Activated gamma-delta T cell treated with Interleukin-2 at 50 U/mL for 16 hours (primary cell): ENCODE data around the gene ZNF354B.
"Not testable (repeated sequence)": the region's sequence is repeated elsewhere in the genome, so short reads cannot be mapped to it uniquely, and the experiment has no call there.

Source experiments
- DNase-seq: peaks from one replicate; pipeline ENCODE4 v3.0.0-alpha.2; 2020

Gene ZNF354B

GRCh38 chr5:178859625-178860521, at the start of gene ZNF354B:
ZNF354B (plus strand) TSS chr5:178859953; CDS start chr5:178861048, 1,095 bp downstream.
- peak; percentile 74 for DNase-seq

GRCh38 chr5:178817506-178817905, 42.2 kb upstream of the ZNF354B start:
- no peak for DNase-seq

GRCh38 chr5:178818094-178818493, 41.7 kb upstream of the ZNF354B start:
- DNase-seq: no peak

GRCh38 chr5:178820001-178820400, 39.8 kb upstream of the ZNF354B start:
- DNase-seq: no peak

GRCh38 chr5:178825444-178825843, 34.3 kb upstream of the ZNF354B start:
- no peak for DNase-seq

- no peak for DNase-seq
Observed at GRCh38 chr5:178826216-178826615, 33.5 kb upstream of the ZNF354B start.

- DNase-seq: no peak
Observed at GRCh38 chr5:178827636-178828035, 32.1 kb upstream of the ZNF354B start.

- DNase-seq: no peak
Observed at GRCh38 chr5:178831049-178831448, 28.7 kb upstream of the ZNF354B start.

GRCh38 chr5:178832618-178833201, 27.0 kb upstream of the ZNF354B start:
- no peak for DNase-seq

GRCh38 chr5:178836628-178837027, 23.1 kb upstream of the ZNF354B start:
- DNase-seq: no peak

- DNase-seq: not testable (repeated sequence)
Observed at GRCh38 chr5:178838695-178839318, 20.9 kb upstream of the ZNF354B start.

GRCh38 chr5:178839319-178839704, 20.4 kb upstream of the ZNF354B start:
- DNase-seq: peak; percentile 45

GRCh38 chr5:178840399-178840798, 19.4 kb upstream of the ZNF354B start:
- not testable (repeated sequence) for DNase-seq

- no peak for DNase-seq
Observed at GRCh38 chr5:178849316-178849715, 10.4 kb upstream of the ZNF354B start.

- DNase-seq: no peak
Observed at GRCh38 chr5:178851951-178852350, 7.8 kb upstream of the ZNF354B start.

- no peak for DNase-seq
Observed at GRCh38 chr5:178854284-178854683, 5.5 kb upstream of the ZNF354B start.

GRCh38 chr5:178860615-178861014, 862 bp downstream of the ZNF354B start:
- not testable (repeated sequence) for DNase-seq

- DNase-seq: no peak
Observed at GRCh38 chr5:178861627-178862026, 1.9 kb downstream of the ZNF354B start.

- no peak for DNase-seq
Observed at GRCh38 chr5:178866946-178867345, 7.2 kb downstream of the ZNF354B start.

GRCh38 chr5:178869577-178869976, 9.8 kb downstream of the ZNF354B start:
- DNase-seq: no peak

- DNase-seq: no peak
Observed at GRCh38 chr5:178870411-178870810, 10.7 kb downstream of the ZNF354B start.

- no peak for DNase-seq
Observed at GRCh38 chr5:178872302-178872701, 12.5 kb downstream of the ZNF354B start.

GRCh38 chr5:178883115-178883694, 23.5 kb downstream of the ZNF354B start:
- DNase-seq: not testable (repeated sequence)
